OCI-M1 (cell line): Measurements from ENCODE around the gene PRR9.
"Not testable (repeated sequence)": the region's sequence is repeated elsewhere in the genome, so short reads cannot be mapped to it uniquely, and the experiment has no call there.

Source experiments
- DNase-seq: peaks from one replicate; lab custom pipeline; 2025; lab: John Stamatoyannopoulos, UW

Gene PRR9

DNA sequence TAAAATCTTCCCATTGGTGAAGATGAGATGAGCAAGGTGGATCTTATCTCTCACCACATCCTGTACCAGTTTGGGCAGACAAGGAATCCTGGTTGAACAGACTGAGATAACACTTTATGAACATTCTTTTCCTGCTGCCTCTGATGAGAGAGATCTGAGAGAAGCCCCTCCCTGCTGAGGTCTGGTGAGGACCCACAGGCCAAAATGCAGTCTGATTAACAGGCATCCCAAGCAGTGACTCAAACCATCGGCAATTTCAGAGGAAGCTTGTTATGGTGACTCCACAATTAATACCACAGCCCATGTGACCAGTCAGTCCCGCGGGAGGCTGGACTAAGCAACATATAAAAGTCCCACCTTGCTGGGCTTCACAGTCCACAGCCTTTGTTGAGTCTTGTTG, at the start of gene PRR9:
TSS of gene PRR9 (plus strand) at position 373 of the 400 bp plus-strand sequence. CDS start 561 bp downstream, outside the sequence.
- peak; percentile 81 for DNase-seq

DNA sequence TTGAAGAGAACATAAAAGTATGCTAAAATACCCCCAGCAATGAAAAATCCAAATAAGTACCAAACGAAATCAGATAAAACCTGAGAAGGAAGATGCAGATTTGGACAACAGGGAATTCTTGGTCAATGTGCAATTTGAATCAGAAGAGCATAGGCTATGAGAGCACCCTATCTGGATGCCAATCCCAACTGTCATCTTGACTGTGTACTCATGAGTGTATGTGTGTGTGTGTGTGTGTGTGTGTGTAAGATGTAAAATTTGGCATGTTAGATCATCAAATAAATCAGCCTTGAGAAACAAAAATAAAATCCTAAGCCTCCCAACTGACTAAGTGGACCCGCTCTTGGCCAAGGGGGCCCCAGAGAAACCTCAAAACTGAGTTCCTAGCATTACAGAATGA, 48.7 kb upstream of the PRR9 start:
- no peak for DNase-seq

- no peak for DNase-seq
Observed at GRCh38 chr1:153174624-153175023, 42.8 kb upstream of the PRR9 start.

GRCh38 chr1:153178922-153179321, 38.5 kb upstream of the PRR9 start:
- DNase-seq, result no peak

GRCh38 chr1:153180556-153180955, 36.8 kb upstream of the PRR9 start:
- DNase-seq, result peak; percentile 18

DNA sequence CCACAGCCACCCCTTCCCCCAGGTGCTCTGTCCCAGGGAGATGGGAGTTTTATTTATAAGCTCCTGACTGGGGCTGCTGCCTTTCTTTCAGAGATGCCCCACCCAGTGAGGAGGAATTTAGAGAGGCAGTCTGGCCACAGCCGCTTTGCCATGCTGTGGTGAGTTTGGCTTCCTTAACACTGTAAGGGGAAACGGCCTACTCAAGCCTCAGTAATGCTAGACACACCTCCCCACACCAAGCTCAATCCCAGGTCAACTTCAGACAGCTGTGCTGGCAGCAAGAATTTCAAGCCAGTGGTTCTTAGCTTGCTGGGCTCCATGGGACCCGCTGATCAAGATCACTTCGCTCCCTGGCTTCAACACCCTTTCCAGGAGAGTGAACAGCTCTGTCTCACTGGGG, 29.1 kb upstream of the PRR9 start:
- not testable (repeated sequence) for DNase-seq

GRCh38 chr1:153190373-153190772, 27.0 kb upstream of the PRR9 start:
- peak; percentile 28 for DNase-seq

GRCh38 chr1:153192697-153193096, 24.7 kb upstream of the PRR9 start:
- DNase-seq, result peak; percentile 43

DNA sequence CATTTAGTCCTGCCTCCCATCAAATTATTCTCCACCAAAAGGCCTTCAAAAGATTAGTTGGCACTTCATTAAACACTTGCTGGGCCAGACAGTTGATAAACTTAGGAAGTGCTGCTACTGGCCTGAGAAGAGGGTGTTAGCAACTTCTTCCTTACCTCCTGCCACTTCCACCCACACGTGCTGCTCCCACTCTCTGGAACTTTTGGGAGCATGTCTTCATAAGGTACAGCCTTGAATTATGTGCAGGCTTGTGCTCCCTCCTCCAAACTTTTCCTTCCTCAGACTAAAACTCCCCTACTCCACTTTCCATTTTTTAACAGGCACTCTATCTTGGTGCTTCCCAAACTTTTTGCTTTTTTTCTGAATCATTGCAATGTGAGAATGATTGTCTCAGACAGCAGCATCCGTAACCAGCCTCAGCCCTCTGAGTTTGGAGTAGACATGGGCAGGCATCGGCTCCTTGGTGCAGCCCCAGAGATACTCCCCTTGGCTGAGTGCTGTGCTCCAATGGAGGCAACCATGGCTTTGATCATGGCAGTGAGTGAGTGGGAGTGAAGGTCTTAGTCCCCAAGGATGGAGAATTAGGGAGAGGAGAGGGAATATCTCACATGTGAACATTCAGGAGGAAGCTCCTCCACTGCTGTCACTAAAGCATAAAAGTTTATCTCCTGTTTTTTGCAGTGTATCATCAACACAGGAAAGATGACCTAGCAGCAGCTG, 22.9 kb upstream of the PRR9 start:
- DNase-seq, result no peak

- no peak for DNase-seq
Observed at GRCh38 chr1:153195216-153195615, 22.2 kb upstream of the PRR9 start.

- DNase-seq, result no peak
Observed at GRCh38 chr1:153202006-153202405, 15.4 kb upstream of the PRR9 start.

GRCh38 chr1:153203130-153203529, 14.3 kb upstream of the PRR9 start, which contains the start of gene LELP1:
LELP1 (plus strand) TSS chr1:153203430; CDS start chr1:153204708, 1,278 bp downstream.
- DNase-seq, result no peak

DNA sequence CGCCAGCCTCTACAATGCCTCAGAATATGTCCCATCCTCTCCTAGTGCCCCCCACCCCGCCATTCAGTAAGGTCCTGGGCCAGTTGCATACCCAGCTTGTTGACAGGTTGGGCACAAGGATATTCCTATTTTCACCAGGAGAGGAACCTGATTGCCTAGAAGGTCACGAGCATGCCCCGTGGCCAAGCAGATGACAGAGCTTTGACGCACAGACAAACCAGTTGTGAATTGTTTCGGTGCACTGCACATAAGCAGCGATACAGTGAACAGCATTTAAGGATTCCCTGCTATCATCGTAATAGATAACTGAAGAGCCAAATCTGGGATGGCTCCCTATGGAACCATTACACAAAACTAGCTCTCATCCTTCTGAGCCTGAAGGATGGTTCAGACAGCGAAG, 10.8 kb upstream of the PRR9 start:
- no peak for DNase-seq

GRCh38 chr1:153210206-153210605, 7.2 kb upstream of the PRR9 start:
- DNase-seq, result no peak

DNA sequence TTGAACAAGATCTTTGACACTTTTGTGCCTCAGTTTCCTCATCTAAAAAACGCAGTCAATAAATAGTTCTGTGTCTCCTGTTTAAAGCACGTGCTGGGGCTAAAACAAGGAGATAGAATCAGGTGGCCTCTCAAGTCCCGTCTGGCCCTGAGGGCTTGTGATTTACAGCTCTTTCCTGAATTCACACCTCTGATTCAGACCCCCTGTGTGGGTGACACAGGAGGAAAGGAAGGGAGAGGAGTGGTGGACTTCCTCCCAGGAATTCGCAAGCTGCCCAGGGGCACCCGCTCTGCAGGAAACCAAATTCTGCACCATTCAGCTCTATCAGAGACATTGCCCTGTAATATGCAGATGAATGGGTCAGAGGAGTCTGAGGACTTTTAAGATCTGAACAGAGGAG, 5.2 kb upstream of the PRR9 start:
- no peak for DNase-seq

- DNase-seq, result no peak
Observed at GRCh38 chr1:153213519-153213918, 3.9 kb upstream of the PRR9 start.

DNA sequence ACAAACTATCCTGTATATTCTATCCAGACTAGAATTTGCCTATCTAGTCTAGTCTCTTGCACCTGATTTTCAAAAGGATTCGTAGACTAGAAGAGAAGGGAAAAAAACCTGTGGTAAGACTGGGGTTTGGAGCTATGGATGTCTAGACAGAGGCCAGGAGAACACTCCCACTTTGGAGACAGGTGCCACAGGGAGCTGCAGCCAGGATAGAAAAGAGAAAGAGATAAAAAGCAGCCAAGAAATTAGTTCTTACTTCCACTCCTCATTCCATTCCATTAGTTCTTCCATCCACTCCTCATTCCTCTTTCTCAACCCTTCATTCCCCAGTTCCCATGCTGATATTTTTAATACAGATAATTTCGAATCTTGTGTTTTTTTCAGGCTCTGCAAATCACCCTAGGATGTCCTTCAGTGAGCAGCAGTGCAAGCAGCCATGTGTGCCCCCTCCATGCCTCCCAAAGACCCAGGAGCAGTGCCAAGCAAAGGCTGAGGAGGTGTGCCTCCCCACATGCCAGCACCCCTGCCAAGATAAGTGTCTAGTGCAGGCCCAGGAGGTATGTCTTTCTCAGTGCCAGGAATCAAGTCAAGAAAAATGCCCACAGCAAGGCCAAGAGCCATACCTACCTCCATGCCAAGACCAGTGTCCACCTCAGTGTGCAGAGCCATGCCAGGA, 496 bp downstream of the PRR9 start:
- DNase-seq, result no peak

DNA sequence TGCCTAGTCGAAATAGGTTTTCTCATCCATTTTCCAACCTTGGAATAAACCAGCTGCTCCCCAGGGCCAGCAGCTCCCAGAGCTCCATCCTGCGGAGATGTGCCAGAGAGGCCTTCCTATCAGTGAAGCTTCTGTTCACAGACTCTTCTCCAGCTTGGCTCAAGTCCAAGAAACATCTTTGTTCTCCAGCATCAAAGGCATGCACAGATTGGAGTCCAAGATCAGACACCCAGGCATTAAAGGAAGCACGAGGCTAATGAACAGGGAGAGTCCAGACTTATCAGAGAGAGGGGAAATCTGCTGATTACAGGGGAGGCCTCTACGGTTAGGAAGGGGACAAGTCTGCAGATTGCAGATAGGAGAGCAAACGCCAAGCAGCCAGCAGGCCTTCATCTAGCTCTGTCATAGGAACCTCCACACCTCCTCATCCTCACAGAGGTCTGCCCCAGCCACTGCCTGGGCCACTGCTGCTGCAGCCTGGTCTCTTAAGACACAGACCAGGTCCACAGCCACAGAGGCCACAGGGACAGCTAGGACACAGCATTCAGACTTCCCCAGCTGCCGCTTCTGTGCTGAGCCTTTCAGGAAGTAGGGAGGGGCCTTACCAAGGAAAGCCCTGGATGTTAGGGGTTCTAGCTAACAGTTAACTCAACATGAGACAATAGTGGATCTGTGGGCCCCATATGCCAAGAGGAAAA, 3.4 kb downstream of the PRR9 start:
- DNase-seq, result peak; percentile 74

- peak; percentile 92 for DNase-seq
Observed at GRCh38 chr1:153223040-153223891, 5.9 kb downstream of the PRR9 start.

DNA sequence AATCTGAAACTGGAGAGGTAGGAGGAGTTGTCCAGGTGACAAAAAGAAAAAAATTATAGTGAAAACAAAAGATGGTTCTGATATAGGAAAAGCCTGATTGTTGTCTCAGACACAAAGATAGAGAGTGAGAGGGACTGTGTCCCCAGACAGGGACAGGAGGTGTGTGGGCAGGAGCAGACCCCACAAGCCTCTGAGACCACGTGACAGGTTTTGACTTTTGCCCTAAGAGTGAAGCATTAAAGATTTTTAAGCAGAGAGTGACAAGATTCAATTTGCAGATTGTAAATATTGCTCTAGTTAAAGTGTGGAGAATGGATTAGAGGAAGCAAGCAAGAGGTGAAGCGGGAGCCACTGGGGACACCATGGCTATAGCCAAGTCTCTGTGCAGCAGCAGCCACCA, 10.4 kb downstream of the PRR9 start:
- no peak for DNase-seq

DNA sequence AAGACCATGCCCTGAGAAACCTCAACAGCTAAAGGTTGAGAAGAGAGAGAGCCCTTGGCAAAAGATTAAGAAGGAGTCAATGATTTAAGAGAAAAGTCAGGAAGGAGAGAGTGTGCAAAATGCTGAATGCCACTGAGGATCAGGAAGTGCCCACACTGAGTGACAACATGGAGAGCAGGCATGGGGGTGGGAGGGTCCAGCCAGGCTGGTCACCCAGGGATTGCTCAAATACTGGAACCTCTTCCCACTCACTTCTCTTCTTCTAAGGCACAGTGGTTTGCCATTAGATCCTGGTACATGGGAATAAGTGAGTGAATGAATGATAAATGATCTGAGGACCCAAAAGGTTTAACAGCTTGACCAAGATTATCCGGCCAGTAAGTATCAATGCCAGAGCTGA, 11.1 kb downstream of the PRR9 start:
- no peak for DNase-seq
